ENCODE results near the gene DNPEP. TPM values are rescaled to one million over a fixed set of nuclear protein-coding genes. Genes with fewer than 3 reads are reported as not detected.
A peak's percentile ranks its signal among the peaks of the same experiment; 100 is the strongest.

Gene DNPEP
- 73.2 to 85.1 TPM (median 77.1 TPM) in 3 replicates for total RNA-seq

DNA sequence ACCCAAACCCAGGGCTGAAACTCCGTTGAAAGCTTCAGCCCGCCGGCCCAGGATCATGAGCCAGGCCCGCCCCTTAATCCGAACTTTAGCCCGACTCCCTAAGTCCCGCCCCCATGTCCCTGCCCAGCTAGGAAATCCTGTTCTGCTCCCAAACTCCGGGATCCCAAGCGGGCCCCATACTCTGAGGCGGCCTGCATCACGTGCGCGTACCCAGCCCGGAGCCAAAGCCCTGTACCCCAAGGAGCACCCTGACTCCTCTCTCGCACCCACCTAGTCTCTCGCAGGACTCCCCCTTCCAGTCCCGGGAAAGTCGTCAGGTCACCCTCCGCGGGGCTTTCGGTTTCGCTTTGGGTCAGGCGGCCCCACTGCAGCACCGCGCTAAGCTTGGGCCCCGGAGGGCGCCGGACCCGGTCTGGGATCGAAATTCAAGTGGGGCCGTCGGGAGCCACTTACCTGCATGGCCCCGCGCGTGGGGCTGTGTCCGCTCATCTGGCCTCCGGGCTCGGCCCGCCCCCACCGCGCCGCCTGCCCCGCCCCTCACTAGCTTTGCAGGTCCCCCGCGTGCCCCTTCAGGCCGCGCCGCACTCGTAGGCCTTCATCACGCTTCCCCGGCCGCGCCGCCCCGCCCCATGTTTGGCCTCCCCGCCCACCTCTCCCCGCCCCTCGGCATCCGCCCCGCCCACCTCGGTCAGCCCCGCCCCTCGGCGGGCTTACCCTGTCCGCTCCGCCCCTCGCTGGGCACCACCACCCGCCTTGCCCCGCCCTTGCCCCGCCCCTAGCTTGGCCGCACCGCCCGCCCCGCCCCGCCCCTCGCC is at the start of gene DNPEP:
DNPEP (minus strand) TSS at position 607 of the 815 bp plus-strand sequence; CDS start at position 489, 118 bp downstream.
- Mint-ChIP-seq H3K4me3 (peak within 1 kb of the TSS; percentile 88), H3K27me3 (ENCODE audit: low read depth) (no peaks in the 10 kb centered on the region), H3K9me3 (peaks cover 5% of the 10 kb centered on the region), H3K27ac (peak within 1 kb of the TSS; percentile 95), H3K36me3 (peaks cover 12% of the 10 kb centered on the region), H3K4me1 (peaks cover 12% of the 10 kb centered on the region)
- TF ChIP-seq, protein P1, sequence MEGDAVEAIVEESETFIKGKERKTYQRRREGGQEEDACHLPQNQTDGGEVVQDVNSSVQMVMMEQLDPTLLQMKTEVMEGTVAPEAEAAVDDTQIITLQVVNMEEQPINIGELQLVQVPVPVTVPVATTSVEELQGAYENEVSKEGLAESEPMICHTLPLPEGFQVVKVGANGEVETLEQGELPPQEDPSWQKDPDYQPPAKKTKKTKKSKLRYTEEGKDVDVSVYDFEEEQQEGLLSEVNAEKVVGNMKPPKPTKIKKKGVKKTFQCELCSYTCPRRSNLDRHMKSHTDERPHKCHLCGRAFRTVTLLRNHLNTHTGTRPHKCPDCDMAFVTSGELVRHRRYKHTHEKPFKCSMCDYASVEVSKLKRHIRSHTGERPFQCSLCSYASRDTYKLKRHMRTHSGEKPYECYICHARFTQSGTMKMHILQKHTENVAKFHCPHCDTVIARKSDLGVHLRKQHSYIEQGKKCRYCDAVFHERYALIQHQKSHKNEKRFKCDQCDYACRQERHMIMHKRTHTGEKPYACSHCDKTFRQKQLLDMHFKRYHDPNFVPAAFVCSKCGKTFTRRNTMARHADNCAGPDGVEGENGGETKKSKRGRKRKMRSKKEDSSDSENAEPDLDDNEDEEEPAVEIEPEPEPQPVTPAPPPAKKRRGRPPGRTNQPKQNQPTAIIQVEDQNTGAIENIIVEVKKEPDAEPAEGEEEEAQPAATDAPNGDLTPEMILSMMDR (IDR thresholded peaks at IDR 0.05; ENCODE audit: unreplicated experiment): no peak
- peak; percentile 97 for DNase-seq (ENCODE audit: low spot score in 2 of 2, unreplicated experiment in 2 of 2)

DNA sequence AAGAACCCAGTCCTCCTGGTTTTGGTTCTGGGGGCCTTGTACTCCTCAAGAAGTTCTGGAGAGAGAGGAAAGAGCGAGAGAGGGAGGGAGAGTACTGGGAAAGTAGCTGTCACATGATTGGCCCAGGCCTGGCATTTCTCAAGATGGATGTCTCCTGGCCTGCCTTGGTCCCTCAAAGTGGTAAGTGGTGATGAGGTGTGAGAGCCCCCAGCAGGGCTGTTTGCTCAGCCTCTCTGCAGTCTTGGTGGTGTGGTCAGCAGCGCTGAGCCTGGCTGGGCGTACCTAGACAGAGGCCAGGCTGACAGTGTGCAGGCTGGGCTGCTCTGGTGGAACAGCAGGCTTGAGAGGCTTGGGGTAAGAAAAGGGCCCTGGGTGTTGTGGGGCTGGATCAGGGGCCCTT is 49.4 kb upstream of the DNPEP start:
- no peak overlapping the region for H3K27ac Mint-ChIP-seq
- H3K36me3 Mint-ChIP-seq: no peaks in the 10 kb centered on the region
- H3K27me3 Mint-ChIP-seq (ENCODE audit: low read depth): peaks cover 5% of the 10 kb centered on the region
- H3K4me1 Mint-ChIP-seq: peaks cover 11% of the 10 kb centered on the region
- TF ChIP-seq, protein P1 (IDR thresholded peaks at IDR 0.05; ENCODE audit: unreplicated experiment): no peak
- H3K4me3 Mint-ChIP-seq: no peak overlapping the region
- DNase-seq (ENCODE audit: low spot score in 2 of 2, unreplicated experiment in 2 of 2): no peak
- no peaks in the 10 kb centered on the region for H3K9me3 Mint-ChIP-seq

DNA sequence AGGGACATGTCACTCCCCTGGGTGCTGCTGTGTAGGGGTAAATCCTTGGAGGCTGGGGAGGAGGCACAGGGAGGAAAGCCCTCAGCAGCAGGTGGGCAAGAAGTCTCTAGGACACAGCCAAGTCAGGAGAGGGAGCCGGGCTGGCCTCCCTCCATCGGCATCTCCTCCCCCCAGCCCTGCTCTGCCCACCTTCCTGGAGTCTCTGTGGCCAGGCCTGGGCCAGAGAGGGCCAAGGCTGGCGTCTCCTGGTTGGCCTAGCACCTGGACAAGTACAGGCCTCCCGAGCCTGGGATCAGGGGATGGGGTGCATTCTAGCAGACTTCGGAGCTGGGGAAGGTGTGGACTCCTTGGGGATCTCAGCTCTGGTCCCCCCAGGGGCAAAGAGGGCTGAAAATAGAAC is 48.8 kb upstream of the DNPEP start:
- TF ChIP-seq, protein P1 (IDR thresholded peaks at IDR 0.05; ENCODE audit: unreplicated experiment): no peak
- Mint-ChIP-seq H3K27me3 (ENCODE audit: low read depth) (peaks cover 5% of the 10 kb centered on the region), H3K4me1 (peaks cover 10% of the 10 kb centered on the region), H3K27ac (no peak overlapping the region), H3K9me3 (no peaks in the 10 kb centered on the region), H3K36me3 (no peaks in the 10 kb centered on the region), H3K4me3 (no peak overlapping the region)
- no peak for DNase-seq (ENCODE audit: low spot score in 2 of 2, unreplicated experiment in 2 of 2)

DNA sequence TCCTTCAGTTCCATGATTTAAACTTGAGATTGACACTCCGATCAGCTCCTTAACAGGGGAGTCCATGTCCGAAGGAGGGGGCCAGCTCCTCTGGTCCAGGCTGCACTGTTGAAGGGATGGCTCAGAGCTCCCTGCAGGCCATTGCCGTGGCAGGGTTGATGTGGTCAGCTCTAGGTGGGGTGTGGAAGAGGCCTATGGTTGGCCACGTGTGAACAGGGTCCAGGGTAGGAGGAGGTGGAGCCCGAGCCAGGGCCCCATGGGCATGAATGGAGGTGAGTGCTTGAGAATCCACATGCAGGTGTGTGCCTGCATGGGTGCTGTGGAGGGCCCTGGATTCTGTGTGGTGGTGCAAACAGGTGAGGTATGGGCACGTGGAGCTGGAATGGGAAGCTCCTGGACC is 48.0 kb upstream of the DNPEP start:
- Mint-ChIP-seq H3K27me3 (ENCODE audit: low read depth) (peaks cover 5% of the 10 kb centered on the region), H3K4me3 (no peak overlapping the region), H3K27ac (no peak overlapping the region), H3K36me3 (no peaks in the 10 kb centered on the region), H3K9me3 (no peaks in the 10 kb centered on the region), H3K4me1 (peaks cover 5% of the 10 kb centered on the region)
- TF ChIP-seq, protein P1 (IDR thresholded peaks at IDR 0.05; ENCODE audit: unreplicated experiment): no peak
- DNase-seq (ENCODE audit: low spot score in 2 of 2, unreplicated experiment in 2 of 2): no peak

DNA sequence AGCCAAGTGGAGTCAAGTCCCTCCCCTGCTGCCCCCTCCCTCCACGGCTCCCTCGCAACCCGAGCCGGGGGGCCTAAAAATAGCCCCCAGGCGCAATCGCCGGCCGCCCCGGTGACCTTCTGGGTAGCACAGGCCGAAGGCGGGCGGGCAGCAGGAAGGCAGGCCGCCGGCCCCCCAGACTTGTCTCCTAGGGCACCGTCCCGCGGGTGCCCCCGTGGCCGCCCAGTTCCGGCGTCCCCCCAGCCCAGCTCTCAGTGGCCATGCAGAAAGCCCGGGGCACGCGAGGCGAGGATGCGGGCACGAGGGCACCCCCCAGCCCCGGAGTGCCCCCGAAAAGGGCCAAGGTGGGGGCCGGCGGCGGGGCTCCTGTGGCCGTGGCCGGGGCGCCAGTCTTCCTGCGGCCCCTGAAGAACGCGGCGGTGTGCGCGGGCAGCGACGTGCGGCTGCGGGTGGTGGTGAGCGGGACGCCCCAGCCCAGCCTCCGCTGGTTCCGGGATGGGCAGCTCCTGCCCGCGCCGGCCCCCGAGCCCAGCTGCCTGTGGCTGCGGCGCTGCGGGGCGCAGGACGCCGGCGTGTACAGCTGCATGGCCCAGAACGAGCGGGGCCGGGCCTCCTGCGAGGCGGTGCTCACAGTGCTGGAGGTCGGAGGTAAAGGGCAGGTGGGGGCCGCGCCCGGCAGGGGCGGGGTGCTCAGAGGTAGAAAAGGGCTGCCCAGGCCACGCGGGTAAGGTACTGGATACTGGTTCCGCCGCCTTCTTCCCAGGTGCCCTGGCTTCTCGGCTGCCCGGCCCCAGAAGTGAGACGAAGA is 47.2 kb upstream of the DNPEP start, which contains the start of gene SPEG:
SPEG (plus strand) TSS at position 126 of the 808 bp plus-strand sequence; CDS start at position 261, 135 bp downstream.
- H3K4me1 Mint-ChIP-seq: peaks cover 5% of the 10 kb centered on the region
- DNase-seq (ENCODE audit: low spot score in 2 of 2, unreplicated experiment in 2 of 2): no peak
- H3K9me3 Mint-ChIP-seq: no peaks in the 10 kb centered on the region
- TF ChIP-seq, protein P1 (IDR thresholded peaks at IDR 0.05; ENCODE audit: unreplicated experiment): no peak
- H3K36me3 Mint-ChIP-seq: no peaks in the 10 kb centered on the region
- H3K27me3 Mint-ChIP-seq (ENCODE audit: low read depth): peaks cover 5% of the 10 kb centered on the region
- peak within 1 kb of the TSS; percentile 15 for H3K4me3 Mint-ChIP-seq
- no peak within 1 kb of the TSS for H3K27ac Mint-ChIP-seq
